Measurements from ENCODE around the gene TRAPPC10.

DNA sequence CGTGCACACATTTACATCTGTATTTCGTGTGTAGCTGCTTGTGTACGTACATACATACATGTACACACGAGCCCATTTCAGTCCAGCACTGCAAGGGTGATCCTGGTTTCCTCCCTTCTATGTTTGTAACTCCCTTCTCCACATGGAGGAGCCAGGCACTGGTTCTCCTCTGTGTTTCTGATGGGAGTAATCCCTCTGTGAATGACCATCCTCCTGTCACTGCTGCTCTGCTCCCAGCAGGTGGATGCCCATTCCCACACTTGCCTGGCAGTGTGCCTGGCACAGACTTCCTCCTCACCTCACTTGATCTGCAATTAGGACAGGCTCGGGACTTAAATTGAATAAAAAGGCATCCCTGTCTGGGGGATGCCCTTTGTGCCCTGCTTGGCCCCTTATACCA is 37.1 kb downstream of the TRAPPC10 start:
- TF ChIP-seq SRF (IDR thresholded peaks at IDR 0.05; ENCODE audit: low read depth) (no peak), ZNF274 (IDR thresholded peaks at IDR 0.05; ENCODE audit: low read depth, low read length) (no peak), EZH2 (IDR thresholded peaks at IDR 0.05) (no peak), JUND (IDR thresholded peaks at IDR 0.05) (no peak), POLR2A (IDR thresholded peaks at IDR 0.05; ENCODE audit: borderline replicate concordance, extremely low read depth, insufficient read depth, insufficient read length) (no peak), YY1 (IDR thresholded peaks at IDR 0.05; ENCODE audit: extremely low read depth, insufficient replicate concordance, low read depth, low read length) (no peak), MAX (IDR thresholded peaks at IDR 0.05) (no peak), EGR1 (IDR thresholded peaks at IDR 0.05; ENCODE audit: low read depth) (no peak), CEBPB (IDR thresholded peaks at IDR 0.05; ENCODE audit: low read depth) (no peak), SP1 (IDR thresholded peaks at IDR 0.05; ENCODE audit: low read depth) (no peak), POLR2AphosphoS5 (IDR thresholded peaks at IDR 0.05; ENCODE audit: low read depth, low read length) (no peak), REST (IDR thresholded peaks at IDR 0.05; ENCODE audit: low read depth) (no peak)
- TF ChIP-seq, protein P1, sequence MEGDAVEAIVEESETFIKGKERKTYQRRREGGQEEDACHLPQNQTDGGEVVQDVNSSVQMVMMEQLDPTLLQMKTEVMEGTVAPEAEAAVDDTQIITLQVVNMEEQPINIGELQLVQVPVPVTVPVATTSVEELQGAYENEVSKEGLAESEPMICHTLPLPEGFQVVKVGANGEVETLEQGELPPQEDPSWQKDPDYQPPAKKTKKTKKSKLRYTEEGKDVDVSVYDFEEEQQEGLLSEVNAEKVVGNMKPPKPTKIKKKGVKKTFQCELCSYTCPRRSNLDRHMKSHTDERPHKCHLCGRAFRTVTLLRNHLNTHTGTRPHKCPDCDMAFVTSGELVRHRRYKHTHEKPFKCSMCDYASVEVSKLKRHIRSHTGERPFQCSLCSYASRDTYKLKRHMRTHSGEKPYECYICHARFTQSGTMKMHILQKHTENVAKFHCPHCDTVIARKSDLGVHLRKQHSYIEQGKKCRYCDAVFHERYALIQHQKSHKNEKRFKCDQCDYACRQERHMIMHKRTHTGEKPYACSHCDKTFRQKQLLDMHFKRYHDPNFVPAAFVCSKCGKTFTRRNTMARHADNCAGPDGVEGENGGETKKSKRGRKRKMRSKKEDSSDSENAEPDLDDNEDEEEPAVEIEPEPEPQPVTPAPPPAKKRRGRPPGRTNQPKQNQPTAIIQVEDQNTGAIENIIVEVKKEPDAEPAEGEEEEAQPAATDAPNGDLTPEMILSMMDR (IDR thresholded peaks at IDR 0.05 in 2 of 3, conservative IDR thresholded peaks at IDR 0.05 in 1 of 3; ENCODE audit: borderline replicate concordance in 1 of 3, insufficient read depth in 1 of 3, low read depth in 2 of 3, low read length in 2 of 3) = no peak
